COLO829 (cell line): Measurements from ENCODE around the gene TRIM46.
A peak's percentile ranks its signal among the peaks of the same experiment; 100 is the strongest.

Source experiments
- DNase-seq: peaks from one replicate; pipeline ENCODE4 v3.0.0; 2012; ENCODE audit warnings: low spot score

The TRIM46 gene, protein sequence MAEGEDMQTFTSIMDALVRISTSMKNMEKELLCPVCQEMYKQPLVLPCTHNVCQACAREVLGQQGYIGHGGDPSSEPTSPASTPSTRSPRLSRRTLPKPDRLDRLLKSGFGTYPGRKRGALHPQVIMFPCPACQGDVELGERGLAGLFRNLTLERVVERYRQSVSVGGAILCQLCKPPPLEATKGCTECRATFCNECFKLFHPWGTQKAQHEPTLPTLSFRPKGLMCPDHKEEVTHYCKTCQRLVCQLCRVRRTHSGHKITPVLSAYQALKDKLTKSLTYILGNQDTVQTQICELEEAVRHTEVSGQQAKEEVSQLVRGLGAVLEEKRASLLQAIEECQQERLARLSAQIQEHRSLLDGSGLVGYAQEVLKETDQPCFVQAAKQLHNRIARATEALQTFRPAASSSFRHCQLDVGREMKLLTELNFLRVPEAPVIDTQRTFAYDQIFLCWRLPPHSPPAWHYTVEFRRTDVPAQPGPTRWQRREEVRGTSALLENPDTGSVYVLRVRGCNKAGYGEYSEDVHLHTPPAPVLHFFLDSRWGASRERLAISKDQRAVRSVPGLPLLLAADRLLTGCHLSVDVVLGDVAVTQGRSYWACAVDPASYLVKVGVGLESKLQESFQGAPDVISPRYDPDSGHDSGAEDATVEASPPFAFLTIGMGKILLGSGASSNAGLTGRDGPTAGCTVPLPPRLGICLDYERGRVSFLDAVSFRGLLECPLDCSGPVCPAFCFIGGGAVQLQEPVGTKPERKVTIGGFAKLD

DNA sequence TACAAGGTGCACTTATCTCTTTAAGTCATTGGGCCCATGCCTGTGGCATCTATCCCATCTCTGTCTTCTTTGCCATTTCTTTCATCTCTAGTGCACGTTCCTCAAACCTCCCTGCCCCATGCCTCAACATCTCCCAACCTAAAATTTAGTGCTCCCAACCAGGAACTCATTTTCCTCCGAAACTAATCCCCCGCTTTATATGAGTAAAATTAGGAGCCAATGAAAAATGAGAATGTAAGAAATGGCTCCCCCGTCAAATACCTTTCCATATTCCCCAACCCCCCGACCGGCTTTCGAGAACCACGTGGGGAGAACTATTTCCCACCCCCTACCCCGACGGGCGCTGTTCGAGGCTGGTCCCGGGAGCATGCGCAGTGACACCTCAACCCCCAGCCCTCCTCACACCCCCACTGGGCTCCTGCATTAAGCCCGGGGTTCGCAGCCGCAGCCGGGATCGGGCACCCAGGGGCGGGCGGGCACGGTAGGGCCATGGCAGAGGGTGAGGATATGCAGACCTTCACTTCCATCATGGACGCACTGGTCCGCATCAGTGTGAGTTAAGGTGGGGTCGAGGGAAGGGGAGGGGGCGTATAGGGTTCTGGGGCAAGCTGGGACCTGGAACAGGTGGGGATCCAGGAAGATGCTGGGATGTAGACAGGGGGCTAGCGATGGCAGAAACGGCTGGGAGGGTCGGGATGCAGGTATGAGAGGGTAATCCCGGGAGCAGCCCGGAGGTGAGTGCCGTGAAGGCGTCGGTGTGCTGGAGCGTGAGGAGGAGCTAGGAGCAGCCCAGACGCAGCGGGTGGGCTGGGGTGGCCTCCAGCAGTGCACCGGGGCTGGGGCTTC is at the start of gene TRIM46:
TRIM46 (plus strand) TSS at position 372 of the 846 bp plus-strand sequence; CDS start at position 490, 118 bp downstream.
- DNase-seq: peak; percentile 72

DNA sequence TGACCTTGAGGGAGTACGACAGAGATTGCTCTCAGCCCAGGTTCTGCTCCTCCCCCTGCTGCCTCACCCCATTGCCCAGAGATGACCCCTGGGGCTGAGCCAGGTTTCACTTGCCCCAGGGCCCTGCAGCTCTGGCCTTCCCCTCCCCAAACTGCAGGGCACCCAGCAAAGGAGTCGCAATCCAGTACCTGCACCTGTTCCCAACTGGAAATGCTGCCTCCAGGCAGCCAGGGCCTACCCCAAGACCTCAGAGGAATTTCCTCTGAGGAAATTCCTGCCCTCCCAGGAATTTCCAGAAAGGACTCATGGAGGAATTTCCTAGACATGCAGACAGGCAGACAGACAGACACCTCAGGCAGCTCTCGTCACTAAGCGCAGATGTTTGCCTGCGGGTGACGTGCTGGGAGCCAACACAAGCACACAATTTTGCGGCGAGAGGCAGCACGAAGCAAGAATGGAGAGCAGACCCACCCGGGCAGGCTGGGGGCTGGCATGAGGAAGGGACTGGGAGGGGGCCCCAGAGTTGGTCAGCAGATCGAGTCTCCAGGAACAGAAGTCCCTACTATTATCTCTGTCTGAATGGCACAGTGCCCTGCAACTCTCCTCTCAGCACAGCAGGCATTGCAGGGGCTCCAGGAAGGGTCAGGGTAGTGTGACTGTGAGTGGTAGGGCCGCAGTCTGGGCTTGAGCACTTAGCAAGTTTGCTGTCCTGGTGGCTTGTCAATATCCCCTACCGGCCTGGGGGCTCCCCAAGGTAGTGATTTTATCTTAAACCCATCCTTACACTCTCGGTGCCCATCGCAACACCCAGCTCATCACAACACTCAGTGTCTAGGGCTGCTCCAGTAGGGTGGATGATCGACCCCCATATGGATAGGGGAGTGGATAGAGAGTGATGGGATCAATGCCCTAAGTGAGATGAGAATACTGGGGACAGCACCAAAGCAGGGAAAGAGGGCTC is 48.9 kb upstream of the TRIM46 start:
- DNase-seq: no peak

DNA sequence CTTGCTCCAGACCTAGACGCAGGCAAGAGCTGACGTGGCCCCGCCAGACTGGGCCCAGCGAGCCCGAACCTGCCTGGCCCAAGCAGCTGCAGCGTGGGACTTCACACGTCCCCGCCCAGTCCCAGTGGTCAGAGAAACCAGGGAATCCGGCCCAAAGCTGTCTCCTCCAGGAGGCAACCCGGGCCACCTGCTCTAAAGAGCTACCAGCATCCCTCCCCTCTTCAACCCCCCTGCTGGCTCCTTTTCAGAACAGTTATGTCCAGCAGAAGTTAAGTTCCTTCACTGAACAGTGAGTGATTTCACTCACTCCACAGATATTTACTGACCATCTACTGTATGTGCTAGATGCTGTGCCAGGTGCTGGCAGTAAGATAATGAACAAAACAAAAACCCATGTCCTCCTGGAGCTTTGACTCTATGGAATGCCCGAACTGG is 48.1 kb upstream of the TRIM46 start:
- DNase-seq: no peak

DNA sequence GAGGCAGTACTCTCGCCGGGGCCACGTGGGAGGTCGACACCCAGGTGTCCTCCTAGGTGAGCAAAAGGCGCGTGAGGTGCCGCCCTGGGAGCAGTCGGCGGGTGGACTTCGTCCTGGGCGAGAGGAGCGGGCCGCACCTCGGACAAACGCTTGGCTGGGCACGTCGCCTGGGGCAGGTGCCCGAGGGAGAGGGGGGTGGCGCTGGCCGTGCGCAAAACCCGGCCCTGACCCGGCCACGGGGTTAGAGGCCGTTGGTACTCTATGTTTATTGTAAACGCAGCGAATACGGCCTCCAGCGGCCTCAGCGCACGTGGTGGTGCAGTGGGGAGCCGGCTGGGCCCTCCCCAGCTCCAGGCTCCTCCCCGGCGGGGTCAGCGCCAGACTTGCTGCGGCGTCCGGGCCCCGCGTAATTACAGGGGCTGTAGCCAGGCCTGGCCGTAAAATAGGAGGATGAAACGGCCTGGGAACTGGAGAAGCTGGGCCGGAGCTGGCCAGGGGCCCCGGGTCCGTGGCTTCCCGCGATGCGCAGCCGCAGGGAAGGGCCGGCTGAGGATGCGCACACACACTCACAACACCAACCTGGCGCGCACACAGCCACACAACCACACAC is 47.6 kb upstream of the TRIM46 start:
- no peak for DNase-seq

DNA sequence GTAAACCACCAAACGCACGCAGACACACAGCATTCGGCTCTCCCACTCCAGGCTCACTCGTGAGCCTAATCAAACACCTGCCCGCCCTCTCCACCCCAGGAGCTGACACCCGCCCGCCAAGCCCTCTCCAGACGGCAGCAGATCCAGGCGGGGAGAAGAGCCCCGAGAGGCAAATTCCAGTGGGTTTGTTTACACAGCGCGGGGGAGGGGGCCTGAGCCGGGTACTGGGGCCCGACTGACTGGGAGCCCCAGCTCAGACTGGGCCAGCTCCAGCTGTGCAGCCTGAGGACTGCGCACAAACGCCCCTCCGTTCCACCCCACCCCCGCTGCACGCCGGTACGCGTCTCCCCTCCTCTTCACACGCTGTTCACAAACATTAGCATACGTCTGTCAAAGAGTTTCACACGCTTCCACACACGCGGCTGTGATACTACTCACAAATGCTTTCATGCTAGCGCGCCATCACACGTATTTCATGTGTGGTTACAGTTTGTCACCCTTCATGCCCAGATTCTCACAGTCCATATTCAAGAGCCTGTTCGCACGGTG is 47.0 kb upstream of the TRIM46 start:
- no peak for DNase-seq

DNA sequence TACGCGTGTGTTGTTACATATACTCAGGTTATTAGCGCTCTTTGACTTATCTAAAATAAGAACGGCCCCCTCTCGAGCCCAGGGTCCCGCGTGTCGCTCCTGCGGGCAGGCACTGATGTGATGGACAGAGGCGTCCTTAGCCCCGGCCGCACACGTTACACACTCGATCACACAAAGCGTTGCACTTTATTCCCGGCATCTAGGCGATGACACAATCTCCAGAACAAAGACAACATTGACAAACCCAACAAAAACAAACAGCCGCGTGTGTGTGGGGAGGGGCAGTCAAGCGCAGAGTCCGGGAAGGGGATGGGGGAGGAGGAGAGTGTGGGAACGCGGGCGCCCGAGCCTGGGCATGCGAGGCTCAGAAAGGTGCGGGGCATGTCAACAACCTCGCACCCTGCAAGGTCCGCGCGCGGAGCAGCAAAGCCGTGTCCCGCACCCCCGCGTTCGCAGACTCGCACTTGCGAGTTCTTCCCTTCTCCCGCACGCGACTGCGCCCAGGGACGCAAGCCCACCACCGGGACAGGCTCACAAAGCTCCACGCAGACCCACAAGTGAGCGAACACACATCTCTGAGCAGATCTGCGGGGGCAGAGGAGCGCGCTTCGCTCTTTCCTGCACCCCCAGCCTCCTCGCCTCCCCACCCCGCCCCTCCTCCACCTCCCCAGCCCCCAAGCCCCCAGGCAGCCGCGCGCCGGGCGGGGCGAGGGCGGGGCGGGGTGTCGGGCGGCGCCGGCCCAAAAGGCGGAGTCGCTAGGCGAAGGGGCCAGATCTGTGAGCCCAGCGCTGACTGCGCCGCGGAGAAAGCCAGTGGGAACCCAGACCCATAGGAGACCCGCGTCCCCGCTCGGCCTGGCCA is 46.3 kb upstream of the TRIM46 start, which contains the start of gene EFNA1:
EFNA1 (plus strand) TSS at position 772 of the 862 bp plus-strand sequence. CDS start 102 bp downstream, outside the sequence.
- peak; percentile 77 for DNase-seq

DNA sequence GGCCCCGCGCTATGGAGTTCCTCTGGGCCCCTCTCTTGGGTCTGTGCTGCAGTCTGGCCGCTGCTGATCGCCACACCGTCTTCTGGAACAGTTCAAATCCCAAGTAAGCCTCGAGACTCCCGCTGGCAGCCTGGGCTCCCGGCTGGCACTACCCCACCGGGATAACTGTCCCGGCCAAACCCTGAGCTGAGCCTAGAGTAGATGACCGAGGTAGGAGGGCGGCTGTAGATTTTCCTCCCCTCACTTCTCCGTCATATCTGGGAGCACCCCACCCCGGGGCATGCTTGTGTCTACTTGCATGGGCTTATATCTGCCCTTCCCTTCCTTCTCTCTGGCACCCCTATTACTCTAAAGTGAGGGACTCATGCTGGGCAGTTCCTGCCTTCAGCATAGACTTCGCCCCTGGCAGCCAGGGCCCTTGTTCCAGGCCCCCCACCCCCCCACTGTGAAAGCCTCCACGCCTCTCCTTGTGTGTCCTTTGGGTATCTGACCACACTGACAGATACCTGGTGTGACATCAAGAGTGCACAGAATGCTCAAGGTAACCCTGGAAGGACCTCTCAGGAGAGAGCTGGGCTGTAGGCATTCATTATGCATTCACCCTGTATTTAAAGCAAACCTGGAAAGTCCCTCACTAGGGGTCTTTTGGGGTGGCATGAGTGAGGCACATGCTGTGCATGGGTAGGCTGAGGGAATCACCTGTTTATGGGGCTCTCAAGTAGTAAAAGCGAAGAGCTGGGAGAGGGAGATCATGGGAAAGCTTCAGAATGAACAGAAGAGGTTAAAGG is 45.5 kb upstream of the TRIM46 start:
- DNase-seq: no peak

DNA sequence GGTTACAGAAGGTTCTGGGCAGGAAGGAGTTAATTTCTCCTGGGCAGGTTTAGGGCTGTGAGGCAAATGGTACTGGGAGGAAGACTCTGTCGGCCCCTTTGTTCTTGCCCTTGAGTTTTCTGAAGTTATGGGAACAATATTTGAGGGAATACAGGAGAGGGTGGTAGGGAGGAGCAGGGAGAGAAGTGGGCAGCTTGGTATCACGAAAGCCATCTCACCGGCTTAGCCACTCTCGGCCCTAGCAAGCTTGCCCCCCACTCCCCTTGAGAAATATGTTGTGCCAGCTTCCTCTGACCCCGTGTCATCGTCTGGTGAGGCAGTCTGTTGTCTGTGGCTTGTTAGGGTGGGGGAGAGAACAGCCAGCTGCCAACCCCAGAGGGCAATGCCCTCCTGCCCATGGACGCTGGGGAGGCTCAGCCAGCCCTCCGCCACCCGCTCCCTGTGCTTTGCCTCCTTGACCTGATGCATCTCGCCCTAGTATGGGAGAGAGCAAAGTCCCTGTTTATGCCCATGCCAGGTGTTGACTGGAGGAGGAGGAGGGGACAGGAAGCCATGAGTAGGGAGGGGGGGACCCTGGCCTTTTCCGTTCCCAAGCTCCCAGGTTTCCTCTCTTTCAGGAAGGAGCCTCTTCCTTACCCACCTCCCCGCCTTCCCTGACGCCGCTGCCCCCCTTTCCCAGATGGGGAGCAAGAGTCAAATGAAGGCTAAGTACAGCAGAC is 44.7 kb upstream of the TRIM46 start:
- DNase-seq: no peak

DNA sequence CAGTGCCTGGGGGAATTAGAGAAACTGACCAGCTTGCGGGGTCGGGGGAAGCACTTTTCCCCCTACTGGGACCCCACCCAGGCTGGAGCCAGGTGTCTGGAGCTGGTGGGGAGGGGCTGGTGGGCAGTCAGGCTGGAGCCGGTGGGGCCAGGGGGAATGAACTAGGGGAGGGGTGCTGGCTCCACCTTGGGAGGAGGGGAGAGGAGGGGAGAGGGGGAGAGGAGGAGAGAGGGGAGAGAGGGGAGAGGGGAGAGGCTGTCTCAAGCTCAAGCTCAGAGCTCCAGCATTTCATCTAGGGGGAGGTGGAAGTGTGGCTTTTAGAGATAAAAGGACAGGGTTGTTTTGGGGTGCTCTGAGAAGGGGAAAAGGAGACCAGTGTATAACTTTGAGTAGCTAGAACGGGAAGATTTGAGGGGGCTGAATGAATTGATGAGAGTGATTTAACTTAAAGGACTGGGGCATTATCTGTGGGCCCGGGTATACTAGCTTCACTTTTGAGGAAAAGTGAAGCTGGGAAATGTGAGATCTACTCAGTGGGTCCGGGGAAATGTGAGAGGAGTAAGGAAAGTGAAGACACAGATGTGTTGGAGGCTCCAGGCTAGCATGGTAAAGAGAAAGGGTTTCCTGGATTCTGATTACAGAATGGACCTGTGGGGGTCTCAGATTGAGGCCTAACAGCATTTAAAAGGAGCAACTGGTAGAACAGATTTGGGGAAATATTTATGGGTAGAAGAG is 43.2 kb upstream of the TRIM46 start:
- no peak for DNase-seq

DNA sequence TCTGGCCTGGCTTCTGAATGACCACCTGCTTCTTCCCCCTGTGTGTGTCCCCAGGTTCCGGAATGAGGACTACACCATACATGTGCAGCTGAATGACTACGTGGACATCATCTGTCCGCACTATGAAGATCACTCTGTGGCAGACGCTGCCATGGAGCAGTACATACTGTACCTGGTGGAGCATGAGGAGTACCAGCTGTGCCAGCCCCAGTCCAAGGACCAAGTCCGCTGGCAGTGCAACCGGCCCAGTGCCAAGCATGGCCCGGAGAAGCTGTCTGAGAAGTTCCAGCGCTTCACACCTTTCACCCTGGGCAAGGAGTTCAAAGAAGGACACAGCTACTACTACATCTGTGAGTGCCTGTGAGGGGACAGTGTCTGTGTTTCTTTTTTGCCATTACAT is 42.4 kb upstream of the TRIM46 start:
- DNase-seq: no peak

DNA sequence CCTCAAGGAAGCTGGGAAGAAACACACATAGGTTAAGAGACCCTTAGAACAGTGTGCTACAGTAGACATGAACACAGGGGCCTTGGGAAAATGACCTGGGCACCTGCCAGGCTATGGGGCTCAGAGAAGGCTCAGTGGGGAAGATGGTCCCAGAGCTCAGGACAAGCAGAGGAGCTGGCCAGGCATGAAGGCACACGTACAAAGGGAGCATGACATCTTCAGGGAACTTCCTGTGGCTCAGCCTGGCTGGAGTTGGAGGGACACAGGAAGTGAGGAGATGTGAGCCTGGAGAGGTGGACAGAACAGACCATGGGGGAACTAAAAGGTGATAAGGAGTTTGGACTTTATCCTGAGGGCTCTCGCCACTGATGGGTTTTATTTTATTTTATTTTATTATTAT is 41.8 kb upstream of the TRIM46 start:
- no peak for DNase-seq

DNA sequence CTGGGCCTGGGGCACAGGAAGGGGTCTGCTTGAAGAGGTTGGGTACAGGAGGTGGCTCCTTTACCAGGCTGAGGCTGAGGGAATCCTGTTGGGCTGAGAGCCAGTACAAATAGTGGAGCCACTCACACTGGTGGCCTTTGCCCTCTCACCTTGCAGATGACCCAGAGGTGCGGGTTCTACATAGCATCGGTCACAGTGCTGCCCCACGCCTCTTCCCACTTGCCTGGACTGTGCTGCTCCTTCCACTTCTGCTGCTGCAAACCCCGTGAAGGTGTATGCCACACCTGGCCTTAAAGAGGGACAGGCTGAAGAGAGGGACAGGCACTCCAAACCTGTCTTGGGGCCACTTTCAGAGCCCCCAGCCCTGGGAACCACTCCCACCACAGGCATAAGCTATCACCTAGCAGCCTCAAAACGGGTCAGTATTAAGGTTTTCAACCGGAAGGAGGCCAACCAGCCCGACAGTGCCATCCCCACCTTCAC is 39.8 kb upstream of the TRIM46 start:
- DNase-seq: no peak

DNA sequence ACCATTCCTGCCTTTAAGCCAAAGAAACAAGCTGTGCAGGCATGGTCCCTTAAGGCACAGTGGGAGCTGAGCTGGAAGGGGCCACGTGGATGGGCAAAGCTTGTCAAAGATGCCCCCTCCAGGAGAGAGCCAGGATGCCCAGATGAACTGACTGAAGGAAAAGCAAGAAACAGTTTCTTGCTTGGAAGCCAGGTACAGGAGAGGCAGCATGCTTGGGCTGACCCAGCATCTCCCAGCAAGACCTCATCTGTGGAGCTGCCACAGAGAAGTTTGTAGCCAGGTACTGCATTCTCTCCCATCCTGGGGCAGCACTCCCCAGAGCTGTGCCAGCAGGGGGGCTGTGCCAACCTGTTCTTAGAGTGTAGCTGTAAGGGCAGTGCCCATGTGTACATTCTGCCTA is 39.3 kb upstream of the TRIM46 start:
- no peak for DNase-seq

DNA sequence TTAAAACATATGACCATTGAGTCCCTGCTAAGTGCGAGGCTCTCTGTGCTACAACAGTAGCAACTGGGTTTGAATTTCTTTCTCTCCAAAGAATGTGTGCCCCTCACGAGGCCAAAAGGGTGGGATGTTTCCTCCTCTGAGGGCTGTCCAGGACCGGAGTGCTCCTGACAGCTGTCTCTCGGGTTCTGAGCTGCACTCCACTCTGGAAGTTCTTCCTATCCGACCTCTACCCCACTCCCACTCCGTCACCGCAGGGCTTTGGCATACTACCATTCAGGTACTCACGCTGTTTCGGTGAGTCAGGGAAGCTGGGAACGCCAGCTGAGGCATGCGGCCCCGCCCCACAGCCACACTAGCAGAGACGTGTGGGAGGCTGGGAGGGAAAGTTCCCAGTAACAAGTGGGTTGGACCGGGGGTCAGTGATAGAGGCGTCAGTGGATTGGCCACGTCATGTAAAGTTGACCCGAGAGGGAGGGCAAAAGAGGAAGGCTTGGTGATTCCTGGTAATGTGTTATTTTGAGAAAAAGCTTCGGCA is 38.7 kb upstream of the TRIM46 start:
- DNase-seq: peak; percentile 92

DNA sequence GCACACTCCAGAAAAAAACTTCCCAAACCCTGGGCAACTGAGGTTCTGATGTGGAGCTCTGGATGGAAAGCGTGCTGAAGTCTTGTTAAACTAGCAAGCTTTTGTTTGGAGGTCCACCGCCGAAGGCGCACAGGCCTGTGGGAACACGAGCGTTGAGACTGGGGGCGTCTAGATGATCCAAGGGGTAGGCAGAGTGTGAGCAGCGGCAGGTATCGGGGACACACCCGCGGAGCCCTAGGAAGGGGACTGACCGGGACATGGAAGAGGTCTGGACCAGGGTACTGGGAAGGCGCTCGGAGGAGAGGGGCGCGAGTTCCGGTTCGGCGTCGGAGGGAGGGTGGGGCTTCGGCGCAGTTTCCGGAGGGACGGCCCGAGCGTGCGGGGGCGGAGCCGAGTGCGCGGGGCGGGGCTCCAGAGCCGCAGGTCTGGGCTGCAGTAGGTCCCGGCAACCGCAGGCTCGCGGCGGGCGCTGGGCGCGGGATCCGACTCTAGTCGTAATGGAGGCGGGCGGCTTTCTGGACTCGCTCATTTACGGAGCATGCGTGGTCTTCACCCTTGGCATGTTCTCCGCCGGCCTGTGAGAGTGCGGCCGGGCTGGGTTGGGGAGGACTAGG is 38.1 kb upstream of the TRIM46 start, which contains the start of gene SLC50A1:
SLC50A1 (plus strand) TSS at position 438 of the 614 bp plus-strand sequence; CDS start at position 498, 60 bp downstream.
- DNase-seq: peak; percentile 96

DNA sequence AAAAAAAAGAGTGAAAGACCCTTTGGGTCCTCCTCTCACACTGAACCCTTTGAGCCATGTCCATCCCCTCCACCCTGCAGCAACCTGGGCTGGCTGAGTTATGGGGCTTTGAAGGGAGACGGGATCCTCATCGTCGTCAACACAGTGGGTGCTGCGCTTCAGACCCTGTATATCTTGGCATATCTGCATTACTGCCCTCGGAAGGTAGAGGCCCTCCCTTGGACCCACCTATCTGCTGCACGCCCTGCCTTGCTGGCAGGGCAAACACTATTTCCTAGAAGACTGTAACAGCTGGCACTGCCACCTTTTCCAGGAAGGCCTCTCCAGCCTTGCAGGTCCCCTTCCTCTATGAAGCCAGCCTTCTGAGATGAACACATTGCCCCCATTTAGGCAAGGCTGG is 36.9 kb upstream of the TRIM46 start:
- no peak for DNase-seq
